ENCODE results near the gene NFE2L2.
"Not testable (repeated sequence)": the region's sequence is repeated elsewhere in the genome, so short reads cannot be mapped to it uniquely, and the experiment has no call there.

Gene NFE2L2

DNA sequence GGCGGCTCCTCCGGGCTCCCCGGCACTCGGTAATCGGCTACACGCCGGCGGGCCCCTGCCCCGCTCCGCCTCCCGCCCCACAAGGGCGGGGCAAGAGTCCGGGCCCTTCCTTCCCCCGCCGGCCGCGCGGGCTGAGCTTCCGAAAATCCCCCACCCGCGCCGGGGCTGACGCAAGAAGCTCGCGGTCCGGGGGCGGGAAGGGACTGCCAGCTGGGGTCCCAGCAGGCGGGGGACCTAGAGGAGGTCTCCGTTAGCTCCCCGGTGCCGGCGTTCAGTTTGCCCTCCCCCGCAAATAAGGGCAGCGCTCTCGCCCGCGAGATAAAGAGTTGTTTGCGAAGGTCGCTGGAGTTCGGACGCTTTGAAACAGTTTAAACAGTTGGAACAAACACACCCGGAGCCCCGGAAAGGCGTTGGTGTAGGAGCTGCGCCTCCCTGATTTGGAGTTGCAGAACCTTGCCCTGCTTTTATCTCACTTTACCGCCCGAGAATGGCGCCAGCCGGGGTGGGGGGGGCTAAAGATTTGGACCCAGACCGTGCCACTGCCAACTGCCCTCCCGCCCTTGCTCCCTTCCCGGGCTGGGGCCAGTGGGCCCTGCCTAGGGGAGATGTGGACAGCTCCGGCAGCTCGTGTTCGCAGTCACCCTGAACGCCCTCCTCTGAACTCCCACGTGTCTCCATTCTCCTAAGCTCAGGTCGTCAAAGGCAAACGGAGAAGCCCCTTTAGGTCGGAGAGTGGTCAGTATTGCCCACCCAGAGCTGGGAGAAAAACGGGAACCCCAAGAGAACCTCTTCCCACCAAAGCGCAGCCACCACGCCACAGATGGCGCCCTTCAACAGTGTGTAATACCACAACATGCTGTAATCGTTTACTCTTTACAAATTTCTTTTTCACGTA is at the start of gene NFE2L2:
TSS of gene NFE2L2 (minus strand) at position 35 of the 895 bp plus-strand sequence. CDS start 151 bp downstream, outside the sequence.
- peak; percentile 93 for DNase-seq

DNA sequence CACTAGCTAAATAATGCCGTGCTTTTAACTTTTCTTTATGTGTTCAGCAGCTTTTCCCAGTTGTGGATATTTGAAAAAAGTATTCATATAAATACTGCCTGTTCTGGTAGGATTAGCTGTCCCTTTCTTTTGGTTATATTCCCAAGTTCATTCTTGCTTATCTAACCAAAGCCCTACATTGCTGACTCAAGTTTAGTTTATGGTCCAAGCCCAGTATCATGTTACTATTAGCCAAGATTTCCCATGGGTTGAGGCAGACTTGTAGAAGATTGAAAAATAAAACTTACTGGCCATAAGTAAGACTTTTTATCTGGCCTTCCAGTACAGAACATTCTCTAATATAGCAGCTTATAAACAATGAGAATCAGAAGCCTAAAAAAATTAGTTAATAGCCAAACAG is 49.7 kb upstream of the NFE2L2 start:
- peak; percentile 29 for DNase-seq

DNA sequence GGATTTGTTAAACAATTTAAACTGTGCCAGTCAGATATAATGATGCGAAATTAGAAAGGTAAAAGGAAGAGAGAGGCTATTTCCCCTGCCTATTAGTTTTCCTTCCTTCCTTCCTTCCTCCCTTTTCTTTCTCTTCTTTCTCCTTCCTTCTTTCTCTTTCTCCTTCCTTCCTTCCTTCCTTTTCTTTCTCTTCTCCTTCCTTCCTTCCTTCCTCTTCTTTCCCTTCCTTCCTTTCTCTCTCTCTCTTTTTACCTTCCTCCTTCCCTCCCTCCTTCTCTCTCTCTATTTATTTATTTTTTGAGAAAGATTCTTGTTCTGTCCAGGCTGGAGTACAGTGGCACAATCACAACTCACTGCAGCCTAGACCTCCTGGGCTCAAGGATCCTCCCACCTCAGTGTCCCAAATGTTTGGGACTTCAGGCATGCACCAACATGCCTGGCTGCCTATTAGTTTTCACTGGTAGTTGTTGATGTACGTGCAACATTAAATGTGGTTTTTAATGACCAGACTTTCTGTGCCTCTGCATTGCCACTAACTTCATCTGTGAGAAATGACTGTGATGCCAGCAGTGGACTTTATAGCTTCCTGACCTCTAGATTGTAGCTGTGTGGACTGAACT is 48.7 kb upstream of the NFE2L2 start:
- DNase-seq = peak; percentile 74

DNA sequence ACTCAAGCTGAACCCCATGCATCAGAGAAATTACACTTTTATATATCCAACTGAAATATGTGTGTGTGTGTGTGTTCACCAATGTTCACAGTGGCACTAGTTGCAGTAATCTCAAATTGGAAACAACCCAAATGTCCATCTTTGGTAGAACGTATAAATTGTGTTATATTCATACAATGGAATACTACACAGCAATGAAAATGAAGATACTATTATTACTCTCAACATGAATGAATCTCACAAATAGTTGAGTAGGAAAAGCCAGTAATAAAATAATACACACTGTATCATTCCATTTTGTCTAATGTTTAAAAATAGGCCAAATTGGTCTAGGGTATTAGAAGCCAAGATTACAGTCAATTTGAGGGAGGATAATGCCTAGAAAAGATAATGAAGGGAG is 48.0 kb upstream of the NFE2L2 start:
- DNase-seq = no peak

DNA sequence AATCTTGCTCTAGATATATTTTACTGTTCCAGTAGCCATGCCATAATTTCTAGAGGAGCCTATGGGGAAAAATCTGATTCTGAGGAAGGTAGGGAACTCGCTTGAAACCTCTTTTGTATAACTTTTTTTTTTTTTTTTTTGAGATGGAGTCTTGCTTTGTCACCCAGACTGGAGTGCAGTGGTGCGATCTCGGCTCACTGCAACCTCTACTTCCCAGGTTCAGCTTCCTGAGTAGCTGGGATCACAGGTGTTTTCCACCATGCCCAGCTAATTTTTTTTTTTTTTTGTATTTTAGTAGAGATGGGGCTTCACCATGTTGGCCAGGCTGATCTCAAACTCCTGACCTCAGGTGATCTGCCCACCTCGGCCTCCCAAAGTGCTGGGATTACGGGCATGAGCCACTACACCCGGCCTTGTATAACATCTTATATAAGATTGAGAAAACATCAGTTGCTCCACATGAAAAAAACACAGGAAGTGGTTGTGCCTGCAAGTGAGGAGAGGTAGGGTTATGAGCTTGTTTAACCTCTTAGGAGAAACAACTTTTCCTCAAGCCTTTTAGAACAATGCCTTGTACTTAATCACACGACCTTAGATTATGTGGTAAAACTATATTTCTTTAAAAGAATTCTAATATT is 45.3 kb upstream of the NFE2L2 start:
- DNase-seq = not testable (repeated sequence)

DNA sequence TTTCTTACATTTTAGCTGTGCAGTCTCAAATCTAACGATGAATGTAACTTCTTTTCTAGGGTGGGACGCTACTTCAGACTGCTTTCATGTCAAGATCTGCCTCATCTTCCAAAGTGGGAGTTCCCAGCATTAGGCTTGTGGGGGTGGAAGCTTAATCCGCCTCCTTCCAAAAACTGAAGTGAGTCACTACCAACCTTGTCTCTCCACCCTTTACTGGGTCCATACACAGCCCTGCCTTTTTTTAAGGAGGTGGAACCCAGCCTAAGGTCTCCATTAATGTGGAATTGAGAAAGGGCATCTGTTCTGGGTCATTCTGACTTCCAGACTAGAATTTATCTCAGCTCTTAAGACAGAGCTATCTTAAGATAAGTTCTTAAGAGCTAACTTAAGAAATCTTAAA is 42.0 kb upstream of the NFE2L2 start:
- DNase-seq = no peak

DNA sequence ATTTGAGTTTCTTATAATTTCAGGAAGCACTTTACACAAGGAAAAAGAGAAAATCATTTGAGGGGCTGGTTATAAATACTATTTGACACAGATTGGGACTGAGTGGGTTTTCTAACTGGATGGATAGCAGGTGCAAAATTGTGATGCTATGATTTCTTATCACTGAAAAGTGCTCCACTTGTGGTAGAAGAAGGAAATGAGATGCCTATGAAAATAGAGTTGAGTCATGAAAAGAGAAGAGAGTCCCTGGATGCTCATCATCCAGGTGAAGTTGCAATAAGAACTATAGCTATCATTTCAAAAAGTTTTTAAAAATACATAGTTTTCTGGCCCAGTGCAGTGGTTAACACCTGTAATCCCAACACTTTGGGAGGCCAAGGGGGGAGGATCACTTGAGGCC is 39.4 kb upstream of the NFE2L2 start:
- DNase-seq = no peak

DNA sequence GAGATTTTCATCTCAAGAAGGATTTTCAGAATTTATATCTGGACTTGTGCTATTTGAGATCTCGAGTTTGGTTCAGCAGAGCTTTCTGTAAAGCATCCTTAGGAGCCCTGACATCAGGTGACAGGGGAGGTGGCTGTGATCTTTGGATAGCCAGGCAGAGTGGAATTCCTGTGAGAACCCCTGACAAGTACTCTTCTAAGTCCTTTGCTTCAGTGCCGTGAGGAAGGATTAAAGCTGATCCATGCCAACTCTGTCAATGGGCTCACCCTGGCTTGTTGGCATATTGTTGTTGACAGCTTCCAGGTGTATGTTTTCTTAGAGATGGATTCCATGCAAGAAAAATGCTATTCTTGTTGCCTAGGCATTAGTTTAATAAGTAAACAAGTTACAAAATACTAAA is 38.0 kb upstream of the NFE2L2 start:
- no peak for DNase-seq

DNA sequence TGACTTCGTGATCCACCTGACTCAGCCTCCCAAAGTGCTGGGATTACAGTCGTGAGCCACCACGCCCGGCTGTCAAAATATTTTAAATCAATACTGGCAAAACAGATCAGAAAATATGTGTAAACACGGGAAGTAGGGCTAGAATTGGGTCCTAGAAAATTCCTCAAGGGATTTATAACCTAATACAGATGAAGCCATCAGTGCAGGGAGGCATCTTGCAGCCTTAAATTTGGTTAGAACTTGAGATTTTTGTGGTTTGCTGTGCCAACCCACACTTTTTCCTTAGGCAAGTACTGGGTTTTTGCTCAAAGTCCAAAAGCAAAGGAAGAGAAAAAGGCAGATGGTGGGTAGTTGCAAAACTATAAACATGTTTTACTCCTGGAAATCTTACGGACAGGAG is 33.7 kb upstream of the NFE2L2 start:
- no peak for DNase-seq

DNA sequence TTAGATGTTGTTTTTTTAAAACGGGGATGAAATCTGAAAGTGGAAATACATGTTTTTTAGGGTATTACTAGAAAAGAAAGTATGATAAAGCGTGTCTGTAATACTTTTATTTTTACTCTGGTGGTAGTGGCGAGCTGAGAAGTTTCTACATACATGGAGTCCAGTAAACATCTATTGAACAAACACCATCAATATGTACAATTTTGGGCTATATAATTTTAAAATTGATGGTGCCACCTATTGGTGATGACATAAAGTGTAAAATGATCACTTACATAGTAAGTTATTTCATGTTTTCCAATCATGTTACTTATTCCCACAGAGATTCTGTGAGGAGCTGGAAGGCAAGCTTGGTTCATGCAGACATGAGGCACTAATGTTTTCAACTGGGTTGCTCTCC is 31.5 kb upstream of the NFE2L2 start:
- DNase-seq = peak; percentile 25

DNA sequence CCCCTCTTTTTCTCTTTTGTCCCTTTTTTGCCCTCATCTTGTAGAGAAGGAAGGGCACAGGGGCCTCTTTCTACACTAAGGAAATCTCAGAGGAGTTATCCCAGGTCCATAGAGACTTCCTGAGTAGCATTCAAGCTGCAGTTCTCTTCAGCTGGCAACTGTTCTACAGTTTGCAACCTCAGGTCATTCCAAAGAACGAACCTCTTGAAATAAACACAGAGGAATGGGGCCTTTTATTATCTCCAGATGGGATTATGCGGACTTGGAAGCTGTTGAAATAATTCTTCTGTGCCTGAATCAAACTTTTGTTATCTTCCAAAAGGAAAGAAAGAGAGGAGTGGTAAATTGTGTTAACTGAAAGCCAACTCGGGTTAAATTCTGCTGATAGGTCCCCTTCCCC is 31.0 kb upstream of the NFE2L2 start:
- no peak for DNase-seq

DNA sequence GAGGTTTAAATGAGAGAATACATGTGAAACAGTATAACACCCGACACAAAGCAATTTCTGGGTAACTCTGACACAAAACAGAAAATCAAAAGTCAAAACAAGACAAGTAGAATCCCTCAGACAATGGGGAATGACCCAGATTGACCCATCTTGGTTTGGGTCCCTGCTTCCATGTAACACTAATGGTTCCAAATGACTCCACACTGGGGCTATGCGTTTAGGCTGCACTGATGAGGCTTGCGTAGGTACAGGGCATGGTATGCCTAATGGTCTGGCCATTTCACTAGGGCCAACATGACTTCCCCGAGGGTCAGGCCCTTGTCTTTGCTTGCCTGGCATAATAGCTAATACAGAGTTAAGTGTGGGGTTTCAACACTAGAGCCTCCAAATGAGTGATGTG is 27.2 kb upstream of the NFE2L2 start:
- no peak for DNase-seq

DNA sequence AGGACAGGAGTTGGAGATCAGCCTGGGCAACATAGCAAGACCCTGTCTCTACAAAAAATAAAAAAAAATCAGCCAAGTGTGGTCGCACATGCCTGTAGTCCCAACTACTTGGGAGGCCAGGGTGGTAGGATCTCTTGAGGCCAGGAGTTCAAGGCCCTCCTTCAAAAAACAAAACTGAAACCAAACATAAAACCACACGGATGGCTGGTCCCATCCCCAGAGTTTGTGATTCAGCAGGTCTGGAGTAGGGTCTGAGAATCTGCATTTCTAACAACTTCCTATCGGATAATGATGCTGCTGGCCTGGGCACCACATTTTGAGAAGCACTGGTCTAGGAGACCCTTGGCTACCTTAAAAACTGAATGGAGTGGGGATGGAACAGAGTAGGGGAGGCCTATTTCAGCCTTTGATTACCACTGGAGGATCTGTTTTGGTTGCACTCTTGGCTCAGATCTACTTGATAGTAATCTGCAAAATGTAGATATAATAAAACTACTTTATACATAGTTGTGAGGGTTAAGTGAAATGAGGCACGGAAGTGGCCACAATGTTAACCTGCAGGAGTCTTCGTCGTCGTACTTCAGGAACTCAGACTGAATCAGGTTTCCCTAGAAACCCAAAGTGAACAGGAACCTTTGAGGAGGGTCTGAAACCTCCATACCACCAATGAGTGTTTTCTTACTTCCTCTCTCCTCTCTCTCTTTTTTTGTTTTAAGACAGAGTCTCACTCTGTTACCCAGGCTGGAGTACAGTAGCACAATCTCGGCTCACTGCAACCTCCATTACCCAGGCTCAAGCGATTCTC is 25.5 kb upstream of the NFE2L2 start:
- no peak for DNase-seq

DNA sequence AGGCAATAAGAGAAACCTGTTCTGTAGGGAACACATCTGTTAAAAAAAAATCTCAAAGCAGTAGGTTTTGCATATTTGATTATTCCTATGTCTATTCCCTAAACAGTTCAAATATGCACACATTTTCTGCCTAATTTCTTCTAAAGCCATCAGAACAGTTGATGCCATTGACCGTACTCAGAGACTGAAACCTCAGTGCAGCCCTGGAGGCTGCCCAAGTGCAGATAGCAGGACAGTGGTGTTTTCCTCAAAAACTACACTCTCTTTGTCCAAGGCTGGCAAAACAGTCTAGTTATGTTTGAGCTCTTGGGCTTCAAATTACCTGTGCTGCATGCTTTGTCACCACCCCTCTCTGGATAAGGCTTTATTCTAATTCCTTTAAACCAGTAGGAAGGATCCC is 23.3 kb upstream of the NFE2L2 start:
- DNase-seq = peak; percentile 5

DNA sequence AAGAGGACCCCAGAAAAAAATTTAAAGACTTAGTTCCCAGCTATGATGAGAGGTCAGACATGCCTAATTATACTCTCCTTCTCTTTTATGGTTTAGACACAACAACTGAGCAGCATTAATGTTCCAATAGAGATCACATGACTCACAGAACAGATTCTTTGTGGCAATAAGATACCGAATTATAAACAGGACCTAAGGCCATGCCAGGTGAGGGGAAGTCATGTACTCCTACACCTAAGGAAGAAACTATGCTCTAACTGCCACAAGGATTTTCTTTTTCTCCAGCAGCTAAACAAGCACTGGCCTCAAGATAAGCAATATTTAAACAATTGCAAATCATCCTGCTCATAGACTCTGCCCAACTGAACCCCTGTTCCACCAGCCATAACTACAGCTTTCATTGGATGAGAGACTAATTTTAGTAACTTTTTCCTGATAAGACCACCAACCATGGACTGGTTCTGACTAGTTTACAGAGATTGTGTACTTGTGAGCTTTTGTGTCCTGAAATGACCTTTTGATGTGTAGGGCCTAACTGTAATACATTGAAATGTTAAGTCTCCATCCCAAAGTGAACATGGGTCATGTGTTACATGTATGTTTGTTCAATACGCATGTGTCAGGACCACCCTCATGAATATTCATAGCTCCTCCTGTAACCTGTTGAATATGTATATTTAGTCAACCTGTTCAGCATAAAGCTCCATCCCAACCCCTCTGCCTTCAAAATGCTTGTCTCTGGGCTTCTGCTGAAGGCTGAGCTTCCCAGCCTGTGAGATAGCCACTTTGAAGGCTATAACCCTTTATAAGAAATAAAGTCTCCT is 21.6 kb upstream of the NFE2L2 start:
- no peak for DNase-seq

DNA sequence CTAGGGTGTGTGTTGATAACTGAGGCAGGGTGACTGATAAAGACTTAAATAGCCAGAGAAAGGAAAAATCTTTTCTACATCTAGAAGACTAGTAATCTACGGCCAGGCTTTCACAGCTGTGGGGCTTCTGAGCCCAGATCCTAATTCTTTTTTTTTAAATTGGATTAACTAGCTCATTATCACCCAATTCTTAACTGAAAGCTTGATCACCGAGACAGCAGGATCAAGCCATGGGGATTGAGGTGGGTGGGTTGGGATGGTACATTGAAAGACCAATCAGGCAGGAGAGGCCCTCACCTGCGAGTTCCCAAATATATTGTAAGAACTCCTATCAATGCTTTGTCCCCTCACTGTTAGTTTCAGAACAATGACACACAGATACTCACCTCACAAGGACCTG is 20.0 kb upstream of the NFE2L2 start:
- no peak for DNase-seq

DNA sequence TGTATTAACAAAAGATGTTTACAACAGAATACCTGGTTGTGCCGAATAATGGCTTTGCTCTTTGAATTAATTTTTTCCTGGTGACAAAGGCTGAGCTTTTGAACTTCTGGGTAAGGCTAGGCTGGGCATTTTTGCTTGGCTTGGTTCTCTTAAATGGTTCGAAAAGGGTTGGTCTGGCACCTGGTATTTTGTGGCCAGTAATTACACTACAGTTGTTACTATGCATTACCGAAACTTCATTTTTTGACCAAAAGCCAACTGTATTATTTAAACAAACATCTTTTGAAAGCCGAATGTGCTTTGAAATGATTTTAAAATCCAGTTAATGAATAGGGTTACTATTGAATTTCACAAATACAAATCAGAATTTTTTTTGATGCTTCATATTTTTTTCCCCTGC is 19.4 kb upstream of the NFE2L2 start:
- peak; percentile 6 for DNase-seq

DNA sequence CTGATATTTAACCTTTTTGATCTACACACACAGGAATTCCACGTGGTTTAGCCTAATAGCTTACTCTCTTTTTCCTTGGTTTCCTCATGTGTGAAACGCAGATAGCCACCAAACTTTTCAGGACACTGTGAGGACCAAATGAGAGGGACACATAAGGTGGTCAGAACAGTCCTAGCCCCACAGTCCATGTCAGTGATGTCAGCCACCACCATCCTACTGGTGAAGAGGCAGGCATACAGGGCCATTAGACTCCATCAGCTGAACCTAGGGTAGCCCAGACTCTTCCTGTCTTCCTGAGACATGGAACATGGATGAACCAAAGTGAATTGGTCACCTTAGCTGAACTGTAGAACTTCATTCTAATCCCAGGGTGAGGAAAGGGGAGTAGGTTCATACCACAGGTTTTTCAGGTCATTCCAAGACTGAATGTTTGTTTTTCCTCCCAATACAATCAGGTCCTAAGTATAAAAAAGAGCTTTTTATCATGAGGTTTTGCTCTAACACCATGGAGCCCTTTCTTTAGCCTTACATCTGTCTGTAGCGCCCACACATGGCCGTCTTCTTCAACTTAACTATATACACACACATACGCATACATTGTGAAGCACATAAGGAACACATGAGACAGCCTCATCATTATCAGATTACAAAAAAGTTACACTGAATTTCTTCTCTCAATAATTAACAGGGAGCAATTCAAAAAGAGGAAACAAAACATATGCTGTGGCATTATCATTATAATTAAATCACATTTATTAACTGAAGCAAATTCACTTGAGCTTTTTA is 18.5 kb upstream of the NFE2L2 start:
- peak; percentile 29 for DNase-seq

DNA sequence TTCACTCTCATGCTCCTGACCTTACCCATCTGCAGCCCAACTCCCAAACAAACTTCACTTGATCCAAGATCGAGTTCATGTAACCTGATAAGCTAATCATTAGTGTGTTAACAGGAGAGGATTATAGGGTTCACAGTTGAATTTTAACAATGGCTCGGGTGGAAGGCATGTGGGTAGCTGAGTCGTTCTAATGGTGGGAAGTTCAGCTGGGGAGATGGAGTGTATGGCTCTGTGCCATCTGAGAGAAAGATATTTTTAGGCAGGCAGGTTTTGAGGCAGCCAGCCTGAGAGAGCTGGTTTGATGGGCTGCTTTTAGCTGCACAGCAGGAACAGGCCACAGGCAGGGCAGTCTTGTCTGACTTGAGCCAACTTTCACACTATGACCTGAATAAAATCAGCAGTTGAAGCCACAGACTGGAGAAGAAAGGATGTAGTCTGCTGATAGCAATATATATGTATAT is 17.7 kb upstream of the NFE2L2 start:
- peak; percentile 87 for DNase-seq

DNA sequence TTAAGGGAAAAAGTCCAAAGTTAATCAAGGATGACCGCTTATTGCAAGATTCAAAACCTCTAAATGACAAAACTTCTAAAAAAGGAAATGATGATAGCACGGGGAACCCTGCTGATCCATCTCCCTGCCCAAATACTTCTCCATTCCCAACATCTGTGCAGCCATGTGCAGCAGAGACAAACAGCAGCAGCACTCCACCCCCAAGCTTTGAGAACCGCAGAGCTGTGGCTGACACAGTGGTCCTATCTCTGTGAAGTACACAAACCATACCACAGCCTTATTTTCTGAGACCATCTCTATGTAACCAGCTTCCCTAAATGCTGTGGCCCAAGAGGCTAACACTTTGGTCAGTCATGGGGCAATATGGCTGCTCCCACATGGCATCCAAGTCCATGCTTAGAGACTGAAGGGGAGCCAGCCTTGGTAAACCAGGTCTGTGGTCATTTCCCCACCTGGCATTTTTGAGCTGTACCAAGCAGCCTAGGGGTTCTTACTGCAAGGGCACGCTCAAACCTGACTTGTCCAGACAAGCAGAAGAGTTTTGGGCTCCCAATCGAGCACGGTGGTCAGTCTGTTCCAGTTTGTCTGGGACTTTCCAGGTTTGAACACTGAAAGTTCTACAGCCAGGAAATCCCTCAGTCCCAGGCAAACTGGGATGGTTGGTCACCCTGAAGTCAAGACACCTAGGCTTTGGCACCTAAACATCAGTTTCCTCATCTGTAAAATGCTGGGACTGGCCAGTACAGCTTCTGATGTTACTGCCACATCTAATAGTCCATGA is 17.1 kb upstream of the NFE2L2 start:
- DNase-seq = peak; percentile 37
